SK-MEL-5 (cell line): ENCODE measurements around the gene SLC24A1. TPM values are rescaled to one million over a fixed set of nuclear protein-coding genes. Genes with fewer than 3 reads are reported as not detected.
A peak's percentile ranks its signal among the peaks of the same experiment; 100 is the strongest.

Experiments
- DNase-seq: peaks from one replicate; pipeline ENCODE4 v3.0.0-alpha.2; 2016; ENCODE audit warnings: low read depth, low spot score
- in situ Hi-C: cut with HindIII; loops from 2 replicates; pipeline ENCODE4 v1.10.0; 2016; ENCODE audit warnings: low sequenced_read_pairs, high pct_unique_total_duplicates, low pct_unique_long_range_greater_than_20kb
- polyA plus RNA-seq, 2 experiments: library from polyadenylated mRNA; depleted of rRNA; stranded (reverse); fragments of >200 nt; gene quantifications; 2 replicates each; pipeline ENCODE4 v1.2.3, GENCODE V29; 2015
- total RNA-seq: library from RNA; depleted of rRNA; stranded (reverse); fragments of >200 nt; shearing (Covaris generic); gene quantifications from 2 replicates; pipeline ENCODE4 v1.2.3, GENCODE V29; 2014; rRNA removed

The SLC24A1 gene
- 7.0 and 7.4 TPM in 2 replicates for total RNA-seq
- 8.6 and 22.0 TPM in 2 replicates for polyA plus RNA-seq (2015; cell fraction: cytosol; rRNA removed)
- polyA plus RNA-seq (2015; cell fraction: nucleus; rRNA removed) = 7.7 and 8.0 TPM in 2 replicates

GRCh38 chr15:65621638-65622037 is at the start of gene SLC24A1:
SLC24A1 (plus strand) TSS chr15:65621938; CDS start chr15:65624081, 2,143 bp downstream.
- in situ Hi-C loops = no loop called here
- DNase-seq = no peak

DNA sequence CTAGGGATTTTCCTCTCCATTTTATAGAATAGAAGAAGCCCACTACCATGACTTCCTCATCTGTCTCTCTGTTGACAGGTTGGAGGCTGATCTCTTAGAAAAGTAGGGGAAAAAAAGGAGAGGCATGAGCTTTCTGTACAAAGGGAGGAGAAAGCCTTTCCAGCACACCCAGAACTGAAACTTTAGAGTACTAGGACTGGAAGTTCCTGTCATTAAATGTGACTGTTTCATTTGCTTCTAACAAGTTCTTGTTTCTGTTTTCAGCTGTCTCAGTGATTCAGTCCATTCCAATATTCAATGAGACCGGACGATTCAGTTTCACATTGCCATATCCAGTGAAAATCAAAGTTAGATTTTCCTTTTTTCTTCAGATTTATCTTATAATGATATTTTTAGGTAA is 49.8 kb upstream of the SLC24A1 start:
- in situ Hi-C loops = loop anchor here (25.0 kb wide), 1 partner anchor 110 kb away; no protein-coding TSS in a partner anchor
- no peak for DNase-seq

- no peak for DNase-seq
- in situ Hi-C loops = no loop called here
These were observed 45.1 kb upstream of the SLC24A1 start for GRCh38 chr15:65576664-65577063.

GRCh38 chr15:65577129-65577996 is 44.4 kb upstream of the SLC24A1 start:
- DNase-seq = no peak
- in situ Hi-C loops = no loop called here

- in situ Hi-C loops = no loop called here
- no peak for DNase-seq
These were observed 42.6 kb upstream of the SLC24A1 start for GRCh38 chr15:65578904-65579728.

DNA sequence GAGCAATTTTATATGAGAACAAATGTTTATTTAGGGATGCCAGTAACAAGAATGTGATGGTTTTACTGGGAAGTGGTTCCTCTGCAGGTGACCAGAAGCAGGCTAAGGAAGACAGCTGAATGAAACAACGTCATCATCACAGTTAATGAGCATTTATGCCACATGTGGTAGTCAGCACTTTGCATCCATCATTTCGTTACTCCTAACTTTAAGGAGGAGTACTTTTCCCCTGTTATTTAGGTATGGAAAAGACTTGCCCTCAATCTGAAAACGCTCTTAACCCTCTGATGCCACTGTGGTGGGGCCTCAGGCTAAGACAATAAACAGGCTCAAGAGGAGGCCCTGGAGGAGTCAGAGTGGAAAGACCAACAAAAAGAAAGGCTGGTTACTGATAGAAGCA is 42.0 kb upstream of the SLC24A1 start:
- DNase-seq = no peak
- in situ Hi-C loops = no loop called here

DNA sequence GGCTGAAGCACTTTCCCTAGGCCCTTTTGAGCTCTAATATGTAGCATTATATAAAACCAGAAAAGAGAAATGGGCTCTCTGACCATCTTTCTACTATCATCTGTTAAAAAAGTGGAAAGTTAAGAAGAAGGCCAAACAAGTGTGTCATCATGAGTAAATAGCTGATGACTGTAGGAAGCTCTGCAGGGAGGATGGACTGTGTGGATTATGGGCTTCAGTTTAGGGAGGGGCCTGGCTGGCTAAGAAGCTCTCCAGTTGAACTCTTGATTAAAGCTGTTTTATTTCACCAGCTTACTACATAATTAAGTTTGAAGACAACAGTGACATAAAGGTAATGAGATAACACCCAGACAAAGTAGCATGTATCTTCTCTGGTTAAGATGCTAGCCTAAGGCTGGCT is 41.5 kb upstream of the SLC24A1 start:
- no peak for DNase-seq
- in situ Hi-C loops = no loop called here

DNA sequence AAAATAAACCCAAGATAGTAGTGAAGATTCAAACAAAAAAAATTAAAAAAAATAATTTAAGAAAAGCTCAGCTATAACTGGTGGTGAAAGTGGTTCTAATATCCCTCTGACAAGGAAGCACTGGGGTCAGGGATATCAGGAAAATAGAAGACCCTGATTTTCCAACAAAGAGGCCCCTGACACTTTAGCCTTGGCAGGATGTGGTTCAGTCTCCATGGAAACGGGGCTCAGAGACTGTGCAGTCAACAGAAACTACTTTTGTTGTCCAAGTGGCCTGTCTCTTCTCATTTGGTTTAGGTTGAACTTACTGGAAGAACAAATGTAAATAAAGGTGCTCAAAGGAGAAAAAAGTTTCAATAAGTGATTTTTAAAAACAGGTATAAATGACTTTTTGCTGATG is 38.0 kb upstream of the SLC24A1 start:
- peak; percentile 81 for DNase-seq
- in situ Hi-C loops = no loop called here

DNA sequence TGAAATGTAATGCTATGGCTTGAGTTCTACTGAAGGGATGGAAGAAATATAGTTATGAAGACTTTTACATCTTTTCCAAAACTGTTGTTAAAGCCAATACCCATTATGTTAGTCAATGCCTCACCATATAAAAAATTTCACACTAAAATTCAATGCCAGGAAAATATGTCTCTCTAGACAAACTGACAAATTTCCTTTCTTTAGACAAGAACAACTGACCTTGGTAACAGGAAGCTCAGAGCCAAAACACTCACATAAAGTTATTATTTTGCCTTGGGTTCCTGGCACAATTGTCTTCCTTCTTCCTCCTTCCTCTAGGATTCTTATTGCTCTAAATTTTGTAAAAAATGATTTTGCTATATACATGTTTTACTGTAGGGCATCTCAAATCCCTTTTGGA is 37.5 kb upstream of the SLC24A1 start:
- no peak for DNase-seq

GRCh38 chr15:65587094-65587493 is 34.6 kb upstream of the SLC24A1 start:
- in situ Hi-C loops = no loop called here
- no peak for DNase-seq

More for the DNA sequence above, 37.5 kb upstream of the SLC24A1 start:
- in situ Hi-C loops = no loop called here

DNA sequence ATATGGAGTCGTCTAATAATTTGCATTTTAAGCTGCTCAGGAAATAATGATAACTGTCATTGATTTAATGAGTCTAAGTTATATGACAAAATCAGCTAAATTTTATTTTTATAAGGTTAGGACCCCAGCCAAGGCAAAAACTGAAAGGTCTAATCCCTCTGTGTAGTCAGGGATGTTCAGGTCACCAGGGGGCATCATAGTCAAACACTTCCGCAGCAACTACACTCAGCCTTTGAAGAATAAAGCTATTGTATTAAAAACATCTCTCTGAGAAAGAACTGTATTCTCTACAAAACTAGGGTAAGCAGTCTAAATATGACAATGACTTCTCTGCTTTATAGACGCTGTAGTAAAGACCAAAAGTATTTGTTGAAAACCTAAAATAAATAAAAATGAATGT is 25.8 kb upstream of the SLC24A1 start:
- peak; percentile 78 for DNase-seq
- in situ Hi-C loops = no loop called here

GRCh38 chr15:65598468-65598867 is 23.3 kb upstream of the SLC24A1 start:
- in situ Hi-C loops = no loop called here
- DNase-seq = no peak

GRCh38 chr15:65599677-65600076 is 22.1 kb upstream of the SLC24A1 start:
- in situ Hi-C loops = no loop called here
- DNase-seq = no peak

- in situ Hi-C loops = no loop called here
- DNase-seq = no peak
These were observed 18.6 kb upstream of the SLC24A1 start for GRCh38 chr15:65603134-65603533.

GRCh38 chr15:65603559-65603958 is 18.2 kb upstream of the SLC24A1 start:
- in situ Hi-C loops = no loop called here
- DNase-seq = no peak

- in situ Hi-C loops = no loop called here
- peak; percentile 94 for DNase-seq
These were observed 10.6 kb upstream of the SLC24A1 start, which contains the start of gene INTS14 for GRCh38 chr15:65610871-65611718. INTS14 (minus strand) TSS chr15:65611131; CDS start chr15:65607380, 3,751 bp downstream.

- no peak for DNase-seq
- in situ Hi-C loops = no loop called here
These were observed 9.7 kb upstream of the SLC24A1 start for GRCh38 chr15:65611888-65612615.
